HG03175 (cell line): ENCODE measurements around the gene NAT8L.

Experiments
- ATAC-seq: cut with Tn5 transposase; IDR thresholded peaks from one replicate; pipeline ENCODE4 v1.9.1; 2021; ENCODE audit warnings: mild to moderate bottlenecking, moderate library complexity; ENCODE audit not compliant: unreplicated experiment

The NAT8L gene

DNA sequence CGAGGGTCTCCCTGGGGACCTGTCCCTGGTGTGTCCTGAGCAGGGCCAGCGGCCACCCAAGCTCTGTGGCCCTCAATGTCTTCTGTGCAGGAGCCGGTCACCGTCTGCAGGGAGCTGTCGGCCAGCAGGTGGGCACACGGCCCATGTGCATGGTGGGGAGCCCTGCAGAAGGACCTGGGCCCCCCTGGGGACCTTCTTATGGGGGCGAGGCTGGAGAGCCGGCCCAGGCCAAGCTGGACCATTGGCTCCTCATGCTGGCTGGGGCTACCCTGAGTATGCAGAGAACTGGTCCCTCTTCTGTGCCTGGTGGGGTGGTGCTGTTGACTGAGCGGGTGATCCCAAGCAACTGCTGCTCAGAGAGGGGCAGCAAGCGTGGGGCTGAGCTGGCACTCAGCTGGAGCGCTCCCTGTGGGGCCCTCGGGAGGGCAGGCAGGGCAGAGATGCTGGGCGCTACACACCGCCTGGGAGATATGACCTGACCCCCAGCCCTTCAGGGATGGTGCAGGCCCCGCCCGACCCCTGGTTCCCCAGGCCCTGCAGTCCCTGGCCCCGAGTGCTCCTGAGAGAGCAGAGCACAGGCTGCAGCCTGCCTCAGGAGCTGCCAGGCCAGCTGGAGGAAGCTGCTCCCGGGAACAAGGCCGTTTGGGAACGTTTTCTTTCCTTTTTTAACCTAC is 14.8 kb downstream of the NAT8L start:
- ATAC-seq = no peak

DNA sequence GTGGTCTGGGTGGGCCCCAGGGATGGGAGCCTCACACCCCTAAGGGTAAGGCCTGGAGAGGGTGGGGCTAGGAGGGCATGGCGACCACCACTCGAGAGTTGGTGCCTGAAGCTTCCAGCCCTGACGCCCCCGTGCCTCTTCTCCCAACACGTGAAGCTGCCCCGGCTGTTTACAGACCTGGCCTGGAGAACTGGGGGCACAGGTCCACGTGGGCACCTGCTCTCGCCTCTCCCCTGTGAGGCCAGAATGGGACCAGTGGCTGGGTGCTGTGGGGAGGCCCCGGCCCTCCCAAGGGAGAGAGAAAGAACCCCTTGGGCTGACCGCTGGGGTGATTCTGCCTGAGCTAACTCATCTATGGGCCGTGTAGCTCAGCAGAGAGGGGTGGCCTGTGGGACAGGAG is 15.5 kb downstream of the NAT8L start:
- no peak for ATAC-seq

DNA sequence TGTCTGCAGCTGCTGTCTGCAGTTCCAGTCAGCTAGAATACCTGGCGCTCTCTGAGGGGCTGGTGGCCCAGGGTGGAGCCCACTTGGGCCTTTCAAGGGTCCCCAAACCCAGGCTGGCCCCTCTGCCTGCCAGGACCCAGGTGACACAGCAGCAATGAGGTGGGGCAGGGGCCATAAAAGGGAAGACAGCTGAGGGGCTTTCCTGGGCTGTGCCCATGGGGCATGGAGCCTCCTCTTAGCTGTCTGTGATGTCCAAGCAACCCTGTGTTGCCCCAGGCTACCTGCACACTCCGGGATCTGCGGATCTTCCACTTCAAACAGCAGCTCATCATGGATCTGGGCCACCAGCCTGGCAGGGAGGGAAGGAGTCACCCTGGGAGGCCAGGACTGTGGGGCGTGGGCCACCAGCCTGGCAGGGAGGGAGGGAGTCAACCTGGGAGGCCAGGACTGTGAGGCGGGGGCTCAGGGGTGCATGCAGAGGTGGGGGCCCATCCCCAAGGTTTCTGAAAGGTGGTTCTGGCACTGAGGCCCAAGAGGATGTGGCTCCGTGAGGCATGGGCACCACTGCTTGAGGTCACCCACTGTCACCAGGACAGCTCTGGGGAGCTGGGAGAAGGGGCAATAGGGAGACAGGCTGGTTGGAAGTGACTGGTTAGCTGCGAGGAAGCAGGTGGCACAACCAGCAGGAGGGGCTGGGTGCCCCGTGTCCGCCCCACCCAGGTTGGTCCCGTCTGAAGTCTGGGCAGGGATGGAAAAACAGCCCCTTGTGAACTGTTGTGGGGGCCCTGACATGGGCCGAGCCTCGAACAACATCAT is 16.3 kb downstream of the NAT8L start:
- ATAC-seq = no peak

DNA sequence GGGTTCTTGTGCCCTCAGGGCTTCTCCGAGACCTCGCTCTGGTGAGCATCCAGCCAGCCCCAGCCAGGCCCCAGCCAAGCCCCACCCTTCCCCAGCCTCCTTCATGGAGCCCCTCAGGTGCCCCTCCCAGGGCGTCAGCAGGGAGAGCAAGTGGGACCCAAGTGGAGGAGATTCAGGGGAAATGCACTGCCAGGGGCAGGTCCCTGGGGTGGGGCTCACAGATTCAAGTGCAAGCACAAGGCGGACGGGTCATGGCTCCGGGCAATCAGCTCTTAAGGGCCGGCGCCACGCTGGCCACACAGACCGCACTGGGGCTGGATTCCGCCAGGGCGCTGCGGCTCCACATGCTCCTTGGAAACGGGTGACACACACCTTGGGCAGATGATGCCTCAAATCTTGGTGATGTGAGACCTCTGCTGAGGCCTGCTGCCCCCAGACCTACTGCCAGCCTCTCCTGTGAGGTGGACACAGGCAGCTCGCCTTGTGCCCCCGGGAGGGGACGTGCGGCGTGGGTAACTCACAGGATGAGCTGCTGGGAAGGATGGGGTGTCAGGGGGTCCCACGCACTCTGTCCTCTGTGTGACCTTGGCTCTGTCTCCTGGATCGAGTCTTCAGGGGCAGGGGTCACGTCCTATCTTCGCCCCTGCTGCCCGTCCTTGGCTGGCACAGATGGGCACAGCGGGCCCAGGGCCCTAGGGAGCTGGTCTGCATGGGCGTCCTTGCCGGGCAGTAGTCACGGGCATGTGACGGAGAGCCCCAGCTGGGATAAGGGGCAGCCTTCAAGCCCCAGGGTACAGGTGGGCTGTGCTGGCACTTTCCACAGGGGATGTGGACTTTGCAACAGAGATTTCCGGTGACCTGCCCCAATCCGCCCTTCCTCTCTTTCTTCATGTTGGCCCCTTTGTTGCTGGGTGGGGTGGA is 17.1 kb downstream of the NAT8L start:
- no peak for ATAC-seq

DNA sequence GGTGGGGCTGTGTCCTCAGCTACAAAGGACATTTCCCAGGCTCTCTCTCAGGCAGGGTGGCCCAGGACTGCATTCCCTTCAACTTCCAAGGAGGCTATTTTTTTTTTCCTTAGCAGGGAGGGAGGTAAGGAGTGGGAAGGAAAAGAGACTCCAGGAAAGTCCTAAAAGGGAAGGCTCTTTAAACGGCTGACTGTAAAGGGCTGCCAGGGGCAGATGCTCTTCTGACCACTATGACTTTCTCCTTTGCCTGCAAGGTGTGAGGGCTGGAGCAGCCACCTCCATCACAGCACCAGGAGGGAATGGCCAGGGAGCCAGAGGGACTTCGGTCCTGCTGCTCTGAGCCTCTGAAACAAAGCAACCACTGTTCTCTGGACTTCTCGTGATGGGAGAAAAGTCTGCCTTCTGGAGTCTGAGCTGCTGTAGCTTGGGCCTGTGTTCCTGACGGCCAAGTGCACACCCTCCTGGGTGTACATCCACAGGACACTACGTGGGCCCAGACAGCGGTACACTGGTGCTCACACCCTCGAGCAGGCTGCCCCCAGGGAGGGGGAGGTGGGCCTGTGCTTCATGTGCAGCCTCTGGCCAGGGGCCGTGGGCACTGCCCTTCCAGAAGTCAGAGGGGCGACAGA is 17.9 kb downstream of the NAT8L start:
- no peak for ATAC-seq

DNA sequence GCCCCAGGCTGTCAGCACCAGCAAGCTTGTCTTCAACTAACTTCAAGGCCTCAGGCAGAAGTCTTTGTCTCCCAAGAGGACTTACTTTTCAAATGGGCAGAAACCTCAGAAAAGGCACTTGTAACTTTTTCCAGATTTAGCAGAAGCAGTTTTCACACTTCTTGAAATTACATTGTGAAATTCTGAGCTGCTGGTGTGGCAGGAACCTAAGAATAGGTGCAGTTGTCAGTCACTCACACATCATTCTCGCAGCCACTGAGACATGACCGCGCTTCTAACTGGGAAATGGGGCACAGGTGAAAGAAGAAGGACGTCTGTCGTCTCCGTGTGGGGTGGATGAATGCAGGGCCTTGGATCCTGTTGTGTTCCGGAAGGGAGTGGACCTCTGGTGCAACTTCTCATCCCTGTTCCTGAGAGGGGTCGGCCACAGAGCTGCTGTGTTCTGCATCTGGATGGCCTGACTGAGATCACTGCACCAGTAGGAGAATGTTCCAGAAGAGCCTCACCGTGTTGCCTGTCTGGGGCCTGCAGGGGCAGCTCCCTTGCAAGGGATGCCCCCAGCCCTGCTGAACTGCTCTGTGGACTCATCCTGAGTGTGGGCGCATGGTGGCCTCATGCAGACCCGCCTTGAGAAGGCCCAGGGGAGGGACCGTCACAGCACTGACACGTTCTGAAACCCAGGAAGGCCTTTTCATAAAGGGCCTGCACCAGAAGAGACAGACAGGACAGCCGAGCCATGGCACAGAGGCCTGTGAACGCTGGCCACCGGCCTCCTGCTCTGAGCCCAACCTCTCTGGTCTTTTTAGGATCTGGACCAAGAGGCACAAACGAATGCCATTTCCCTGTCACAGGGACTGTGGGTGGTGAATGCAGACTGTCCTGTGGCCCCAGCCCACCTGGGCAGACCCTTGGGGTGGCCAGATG is 18.7 kb downstream of the NAT8L start:
- ATAC-seq = no peak

DNA sequence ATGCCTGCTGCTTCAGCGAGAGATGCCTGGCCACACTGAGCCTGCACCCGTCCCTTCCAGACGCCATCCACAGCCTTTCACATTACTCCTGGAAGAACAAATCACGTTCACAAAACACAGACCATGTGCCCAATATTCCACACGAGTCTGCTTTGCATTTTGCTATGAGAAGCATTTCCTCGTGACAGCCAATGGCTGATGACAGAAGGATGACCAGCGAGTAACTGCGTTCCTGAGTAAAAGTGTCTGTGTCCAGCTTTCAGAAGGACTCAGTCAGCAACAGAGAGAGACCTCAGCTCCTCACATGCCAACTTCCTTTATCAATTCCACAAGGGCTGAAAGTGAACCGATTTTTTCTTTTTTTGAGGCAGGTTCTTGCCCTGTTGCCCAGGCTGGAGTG is 19.5 kb downstream of the NAT8L start:
- ATAC-seq = no peak

DNA sequence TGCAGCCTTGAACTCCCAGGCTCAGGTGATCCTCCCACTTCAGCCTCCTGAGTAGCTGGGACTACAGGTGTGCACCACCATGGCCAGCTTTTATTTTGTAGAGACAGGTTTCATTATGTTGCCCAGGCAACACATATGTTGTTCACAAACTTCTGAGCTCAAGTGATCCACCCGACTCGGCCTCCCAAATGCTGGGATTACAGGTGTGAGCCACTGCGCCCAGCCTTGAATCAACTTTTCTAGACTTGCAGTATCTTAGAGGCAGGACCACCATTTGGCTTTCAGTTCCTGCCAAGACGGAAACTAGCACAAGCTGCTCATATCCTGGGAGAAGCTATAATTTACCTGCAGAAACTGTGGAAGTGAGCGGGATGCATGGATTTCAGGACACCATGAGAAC is 19.9 kb downstream of the NAT8L start:
- no peak for ATAC-seq

DNA sequence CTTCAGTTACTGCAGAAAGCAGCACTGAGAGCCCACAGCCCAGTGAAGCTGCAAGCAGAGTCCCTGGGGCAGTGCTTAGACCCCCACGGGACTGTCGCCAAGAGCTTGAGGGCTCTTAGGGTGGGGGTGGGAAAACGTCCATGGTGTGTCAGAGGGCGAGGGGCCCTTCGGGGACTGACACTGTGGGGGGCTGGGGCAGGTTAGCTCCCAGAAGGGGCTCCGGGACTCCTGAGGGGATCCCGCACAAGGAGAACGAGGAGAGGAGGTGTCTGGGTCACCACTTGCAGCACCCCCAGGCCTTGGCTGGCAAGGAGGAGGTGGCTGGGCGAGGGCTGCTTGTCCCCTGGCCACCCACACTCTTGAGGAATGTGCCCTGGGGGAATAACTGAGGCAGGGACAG is 20.8 kb downstream of the NAT8L start:
- ATAC-seq = no peak

DNA sequence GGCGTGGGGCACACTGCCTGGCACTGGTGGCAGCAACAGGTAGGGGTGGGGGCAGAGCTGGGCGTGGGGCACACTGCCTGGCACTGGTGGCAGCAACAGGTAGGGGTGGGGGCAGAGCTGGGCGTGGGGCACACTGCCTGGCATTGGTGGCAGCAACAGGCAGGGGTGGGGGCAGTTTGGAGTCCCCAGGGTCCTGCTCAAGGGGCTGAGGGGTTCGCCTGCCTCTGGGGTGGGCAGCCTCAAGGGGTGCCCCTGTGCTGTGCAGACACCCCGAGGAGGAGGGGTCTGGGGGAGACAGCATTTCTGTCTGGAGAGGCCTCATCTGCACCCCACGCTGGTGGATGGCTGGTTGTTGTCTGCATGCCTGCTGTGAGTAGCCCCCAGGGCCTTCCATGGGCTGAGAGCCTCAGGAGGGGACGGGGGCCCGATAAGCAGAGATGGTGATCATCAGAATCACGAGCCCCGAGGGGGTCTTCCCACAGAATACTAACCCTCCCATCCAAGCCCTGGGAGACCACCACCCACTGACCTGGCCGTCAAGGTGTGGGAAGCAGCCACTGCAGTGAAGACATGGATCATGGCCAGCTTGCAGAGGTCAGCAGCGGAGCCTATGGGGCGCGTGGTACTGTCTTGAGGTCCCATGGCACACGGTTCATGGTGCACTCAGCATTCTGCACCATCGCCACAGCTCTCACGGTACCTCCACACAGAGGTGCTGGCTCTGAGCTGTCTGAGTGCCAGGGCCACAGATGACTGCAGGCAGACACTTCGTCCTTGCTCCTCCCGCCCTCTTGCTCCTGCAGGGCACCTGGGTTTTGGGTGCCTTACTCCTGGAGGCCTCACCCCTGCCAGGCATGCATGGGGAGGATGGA is 21.5 kb downstream of the NAT8L start:
- no peak for ATAC-seq

DNA sequence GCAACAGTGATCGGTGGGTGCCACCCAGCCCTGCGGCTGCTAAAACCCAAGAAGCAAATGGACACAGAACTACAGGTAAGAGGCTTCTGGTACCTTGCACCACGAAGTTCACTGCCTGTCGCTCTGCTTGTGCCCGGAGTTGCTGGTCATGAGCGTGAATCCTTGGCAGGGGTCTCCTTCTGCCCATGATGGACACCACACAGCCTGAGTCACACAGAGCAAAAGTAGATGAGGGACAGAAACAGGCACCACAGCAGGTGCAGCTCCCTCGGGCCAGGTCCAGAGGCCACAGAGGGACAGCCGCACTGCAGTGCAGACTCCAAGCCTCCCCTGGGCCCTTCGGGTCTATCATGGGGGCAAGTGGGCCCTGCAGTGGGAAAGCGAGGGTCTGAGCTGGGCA is 22.4 kb downstream of the NAT8L start:
- no peak for ATAC-seq

DNA sequence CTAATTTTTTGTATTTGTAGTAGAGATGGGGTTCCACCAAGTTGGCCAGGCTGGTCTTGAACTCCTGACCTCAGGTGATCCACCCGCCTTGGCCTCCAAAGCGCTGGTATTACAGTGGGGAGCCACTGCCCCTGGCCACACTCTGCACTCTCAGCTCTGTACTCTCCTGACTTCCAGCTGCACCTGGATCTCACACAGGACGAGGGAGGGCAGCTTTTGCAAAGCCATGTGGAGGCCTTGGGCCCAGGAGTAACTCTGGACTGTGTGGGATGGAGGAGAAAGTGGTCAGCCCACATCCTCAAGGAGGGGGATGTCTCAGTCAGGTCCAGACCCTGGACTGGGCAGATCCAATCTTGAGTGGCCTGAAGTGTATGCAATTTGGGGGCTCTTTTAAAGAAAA is 23.0 kb downstream of the NAT8L start:
- ATAC-seq = no peak

DNA sequence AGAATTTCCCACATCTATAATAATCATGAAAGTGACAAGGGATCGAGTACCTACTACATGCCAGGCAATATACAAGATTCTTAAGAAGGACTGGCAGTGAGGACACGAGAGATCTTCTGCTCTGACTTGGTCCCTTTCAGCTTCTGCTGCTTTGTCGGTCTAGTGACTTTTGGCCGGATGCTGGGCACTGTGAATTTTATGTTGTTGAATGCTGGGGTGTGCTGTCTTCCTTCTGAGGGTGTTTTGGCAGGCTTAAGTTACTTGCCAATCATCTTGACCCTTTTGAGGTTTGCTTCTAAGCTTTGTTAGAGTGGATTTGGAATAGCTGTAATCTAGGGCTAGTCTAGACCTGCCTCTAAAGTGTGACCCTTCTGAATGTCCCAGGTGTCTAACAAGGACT is 23.5 kb downstream of the NAT8L start:
- no peak for ATAC-seq

DNA sequence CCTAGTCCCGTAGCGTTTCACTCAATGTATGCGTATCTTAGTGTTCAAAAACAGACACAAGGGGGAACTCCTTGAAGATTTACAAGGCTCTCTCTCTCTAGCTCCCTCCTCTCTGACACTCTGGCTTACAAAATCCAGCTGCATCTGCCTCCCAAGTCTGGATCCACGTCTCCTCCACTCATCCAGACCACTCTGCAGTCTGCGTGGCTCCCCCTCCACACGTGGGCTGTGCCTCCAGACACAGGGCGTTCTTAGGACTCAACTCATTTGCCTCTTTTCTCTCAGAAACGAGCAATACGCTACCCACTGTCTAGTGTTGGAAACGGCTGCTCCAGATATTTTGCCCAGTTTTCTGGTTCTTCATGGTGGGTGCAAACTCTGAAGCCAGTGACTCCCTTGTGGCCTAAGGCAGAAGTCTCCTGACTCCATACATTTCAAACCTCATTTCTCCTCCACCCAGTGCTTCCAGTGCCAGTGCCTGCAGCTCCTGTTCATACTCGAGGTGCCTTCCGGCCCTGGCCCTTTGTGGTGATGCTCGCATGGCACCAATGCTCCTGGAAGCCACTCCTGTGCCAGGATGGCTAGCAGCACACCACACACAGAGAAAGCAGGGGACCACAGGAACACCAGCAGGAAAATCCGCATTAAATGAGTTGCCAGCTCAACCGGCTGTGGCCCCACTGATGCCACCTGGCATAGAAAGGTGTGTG is 24.1 kb downstream of the NAT8L start:
- no peak for ATAC-seq

DNA sequence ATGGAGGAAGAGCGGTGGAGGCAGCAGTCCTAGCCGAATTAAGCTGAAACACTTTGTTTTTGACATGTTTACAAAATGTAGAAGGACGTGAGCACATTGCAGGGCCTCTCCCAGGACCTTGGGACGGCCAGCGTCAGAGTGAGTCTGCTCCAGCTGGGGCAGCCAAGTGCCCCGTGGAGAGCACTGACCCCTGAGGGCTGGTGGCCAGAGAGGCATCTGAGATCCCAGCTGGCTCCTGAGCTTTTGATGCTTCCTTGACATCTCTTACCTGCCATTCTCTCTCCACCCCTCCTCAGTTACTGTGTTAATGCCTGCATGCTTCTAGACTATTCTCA is 24.7 kb downstream of the NAT8L start:
- ATAC-seq = no peak

DNA sequence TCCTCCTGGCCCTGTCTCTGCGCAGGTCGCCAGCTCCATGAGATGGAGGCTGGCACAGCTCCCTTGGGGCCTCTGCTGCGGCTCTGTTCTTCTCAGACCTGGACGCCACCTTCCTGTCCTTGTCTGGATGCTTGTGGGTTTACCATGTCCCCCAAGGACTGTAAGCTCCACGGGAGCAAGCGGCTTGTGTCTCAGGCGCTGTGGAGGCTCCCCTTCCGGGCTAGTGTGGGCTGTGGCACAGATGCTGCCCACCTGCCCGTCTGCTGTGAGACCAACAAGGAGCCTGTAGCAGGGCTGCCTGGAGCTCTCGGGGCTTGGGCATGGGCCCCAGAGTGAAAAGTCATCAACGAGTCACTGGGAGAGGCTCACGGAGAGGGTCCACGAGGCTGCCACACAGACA is 25.2 kb downstream of the NAT8L start:
- no peak for ATAC-seq

DNA sequence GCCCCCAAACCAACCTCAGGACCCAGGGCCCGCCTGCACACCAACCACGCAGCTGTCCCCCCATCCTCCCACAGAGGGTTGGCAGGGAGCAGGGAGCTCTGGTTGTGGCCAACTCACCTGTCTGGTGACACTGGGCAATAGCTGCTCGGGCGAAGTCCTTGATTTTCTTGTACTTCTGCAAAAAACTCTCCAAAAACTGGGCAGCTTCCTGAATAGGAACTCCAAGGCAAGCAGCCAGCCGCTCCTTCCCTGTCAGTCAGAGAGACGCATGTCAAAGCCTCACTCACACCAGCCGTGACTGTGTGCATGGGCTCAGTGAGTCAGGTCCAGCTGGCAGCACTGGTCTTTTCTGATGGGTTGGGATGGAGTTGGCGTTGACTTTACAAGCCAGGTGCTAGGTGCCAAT is 26.4 kb downstream of the NAT8L start:
- no peak for ATAC-seq

DNA sequence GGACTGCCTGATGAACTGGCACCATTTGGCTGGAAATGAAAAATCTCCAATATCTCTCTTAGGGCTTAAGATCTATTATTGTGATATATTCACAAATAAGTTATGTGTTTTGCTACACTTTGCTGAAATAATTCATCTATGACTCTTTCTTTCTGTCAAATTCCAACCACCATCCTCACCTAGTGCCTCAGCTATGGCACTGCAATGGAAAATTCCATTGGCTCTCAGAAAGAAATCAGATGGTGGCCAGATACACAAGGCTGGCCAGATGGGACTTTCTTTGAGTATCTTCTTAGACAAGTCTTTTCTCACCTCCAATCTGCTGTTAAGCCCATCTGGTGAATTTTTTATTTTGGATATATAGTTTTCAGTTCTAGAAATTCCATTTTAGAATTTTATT is 28.0 kb downstream of the NAT8L start:
- ATAC-seq = no peak

DNA sequence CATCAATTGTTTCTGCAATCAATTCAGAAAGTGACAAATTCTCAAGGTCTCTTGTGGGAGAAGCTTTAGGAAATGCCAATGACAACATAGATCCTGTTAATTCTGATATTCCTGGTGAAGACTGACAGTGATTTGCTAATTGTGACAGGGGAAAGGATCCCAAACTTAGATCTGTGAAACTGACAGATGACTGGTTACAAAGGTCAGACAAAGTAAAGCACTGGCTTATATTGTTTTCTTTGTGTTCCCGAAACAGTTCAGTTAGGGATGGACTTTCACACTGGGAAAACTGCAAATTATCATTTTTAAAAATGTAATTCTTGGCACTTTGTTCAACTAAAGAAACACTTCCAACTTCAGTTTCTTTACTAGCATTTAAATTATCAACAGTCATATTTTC is 30.1 kb downstream of the NAT8L start:
- ATAC-seq = no peak
